Measurements from ENCODE around the gene SCNN1G. TPM values are rescaled to one million over a fixed set of nuclear protein-coding genes. Genes with fewer than 3 reads are reported as not detected.

Gene SCNN1G
- total RNA-seq, 1 experiment from 2014 or later = not detected

GRCh38 chr16:23214796-23215195 is 32.3 kb downstream of the SCNN1G start:
- H3K9ac ChIP-seq (ENCODE audit: low read length) = no peak overlapping the region
- no peaks in the 10 kb centered on the region for H3K36me3 ChIP-seq (ENCODE audit: control insufficient read depth in 1 of 2, insufficient read depth in 2 of 2, low read length in 2 of 2)
- RAD21 ChIA-PET (ENCODE audit: low non-redundant PET in 1 of 2, low total read pairs in 2 of 2, uncharacterized antibody in 2 of 2, unreplicated experiment in 2 of 2) = no interaction called here
- H3K4me1 ChIP-seq (ENCODE audit: control insufficient read depth in 1 of 2, insufficient read depth in 2 of 2, low read length in 2 of 2) = no peaks in the 10 kb centered on the region
- TF ChIP-seq SRF (IDR thresholded peaks at IDR 0.05; ENCODE audit: low read depth) = no peak
- no peak for TF ChIP-seq POLR2AphosphoS5 (IDR thresholded peaks at IDR 0.05; ENCODE audit: low read depth, low read length)
- TF ChIP-seq ZBTB33 (IDR thresholded peaks at IDR 0.05; ENCODE audit: extremely low read depth, insufficient replicate concordance, low read length) = no peak
- TF ChIP-seq CEBPB (IDR thresholded peaks at IDR 0.05; ENCODE audit: low read depth) = no peak
- H3K9me2 ChIP-seq (ENCODE audit: insufficient read depth) = no peaks in the 10 kb centered on the region
- no TSS peak for BruUV-seq (replicated peaks)
- POLR2A ChIA-PET = no interaction called here
- no peaks in the 10 kb centered on the region; the same call in 1 of the 2 replicates for H3K27me3 ChIP-seq (ENCODE audit: insufficient read depth, low read length)
- no peaks in the 10 kb centered on the region for H3K9me3 ChIP-seq (ENCODE audit: control insufficient read depth in 1 of 2, insufficient read depth in 1 of 2, low read depth in 1 of 2, low read length in 2 of 2)
- no peak for DNase-seq (ENCODE audit: low read depth, low spot score)
- H3K4me2 ChIP-seq (ENCODE audit: low read length) = no peak overlapping the region
- H4K20me1 ChIP-seq (ENCODE audit: insufficient read depth) = no peaks in the 10 kb centered on the region
- no peak overlapping the region for H2AFZ ChIP-seq (ENCODE audit: low read depth, low read length, poor library complexity, severe bottlenecking)
- intact Hi-C loops (cut with micrococcal nuclease) = no loop called here
- CTCF ChIA-PET = no interaction called here
- no peak for ATAC-seq
- H3K27ac ChIP-seq (ENCODE audit: low read depth, low read length) = no peak overlapping the region
- no peaks in the 10 kb centered on the region for H3K79me2 ChIP-seq (ENCODE audit: insufficient read depth, low read length)
- H3K4me3 ChIP-seq (replicated peaks in 1 of 2; ENCODE audit: low read depth in 1 of 2, low read length in 2 of 2) = no peak overlapping the region

- H3K9ac ChIP-seq (ENCODE audit: low read length) = no peak overlapping the region
- DNase-seq (ENCODE audit: low read depth, low spot score) (no peak), ATAC-seq (no peak)
- H3K9me3 ChIP-seq (ENCODE audit: control insufficient read depth in 1 of 2, insufficient read depth in 1 of 2, low read depth in 1 of 2, low read length in 2 of 2) = no peaks in the 10 kb centered on the region
- no peaks in the 10 kb centered on the region; the same call in 1 of the 2 replicates for H3K27me3 ChIP-seq (ENCODE audit: insufficient read depth, low read length)
- no peak overlapping the region for H3K4me2 ChIP-seq (ENCODE audit: low read length)
- no peaks in the 10 kb centered on the region for H3K9me2 ChIP-seq (ENCODE audit: insufficient read depth)
- no peak overlapping the region for H2AFZ ChIP-seq (ENCODE audit: low read depth, low read length, poor library complexity, severe bottlenecking)
- no peaks in the 10 kb centered on the region for H4K20me1 ChIP-seq (ENCODE audit: insufficient read depth)
- no peaks in the 10 kb centered on the region for H3K4me1 ChIP-seq (ENCODE audit: control insufficient read depth in 1 of 2, insufficient read depth in 2 of 2, low read length in 2 of 2)
- H3K4me3 ChIP-seq (replicated peaks in 1 of 2; ENCODE audit: low read depth in 1 of 2, low read length in 2 of 2) = no peak overlapping the region
- intact Hi-C loops (cut with micrococcal nuclease) = no loop called here
- H3K36me3 ChIP-seq (ENCODE audit: control insufficient read depth in 1 of 2, insufficient read depth in 2 of 2, low read length in 2 of 2) = no peaks in the 10 kb centered on the region
- no peaks in the 10 kb centered on the region for H3K79me2 ChIP-seq (ENCODE audit: insufficient read depth, low read length)
- BruUV-seq (replicated peaks) = no TSS peak
- ChIA-PET CTCF (no interaction called here), RAD21 (ENCODE audit: low non-redundant PET in 1 of 2, low total read pairs in 2 of 2, uncharacterized antibody in 2 of 2, unreplicated experiment in 2 of 2) (no interaction called here), POLR2A (no interaction called here)
- no peak overlapping the region for H3K27ac ChIP-seq (ENCODE audit: low read depth, low read length)
- TF ChIP-seq SP1 (IDR thresholded peaks at IDR 0.05; ENCODE audit: low read depth) (no peak), CBX3 (IDR thresholded peaks at IDR 0.05; ENCODE audit: low read depth) (no peak), EGR1 (IDR thresholded peaks at IDR 0.05; ENCODE audit: low read depth) (no peak), RAD21 (IDR thresholded peaks at IDR 0.05; ENCODE audit: low read depth) (no peak), POLR2A (IDR thresholded peaks at IDR 0.05; ENCODE audit: borderline replicate concordance, extremely low read depth, insufficient read depth, insufficient read length) (no peak), ZBTB33 (IDR thresholded peaks at IDR 0.05; ENCODE audit: extremely low read depth, insufficient replicate concordance, low read length) (no peak)
- TF ChIP-seq, protein P1, sequence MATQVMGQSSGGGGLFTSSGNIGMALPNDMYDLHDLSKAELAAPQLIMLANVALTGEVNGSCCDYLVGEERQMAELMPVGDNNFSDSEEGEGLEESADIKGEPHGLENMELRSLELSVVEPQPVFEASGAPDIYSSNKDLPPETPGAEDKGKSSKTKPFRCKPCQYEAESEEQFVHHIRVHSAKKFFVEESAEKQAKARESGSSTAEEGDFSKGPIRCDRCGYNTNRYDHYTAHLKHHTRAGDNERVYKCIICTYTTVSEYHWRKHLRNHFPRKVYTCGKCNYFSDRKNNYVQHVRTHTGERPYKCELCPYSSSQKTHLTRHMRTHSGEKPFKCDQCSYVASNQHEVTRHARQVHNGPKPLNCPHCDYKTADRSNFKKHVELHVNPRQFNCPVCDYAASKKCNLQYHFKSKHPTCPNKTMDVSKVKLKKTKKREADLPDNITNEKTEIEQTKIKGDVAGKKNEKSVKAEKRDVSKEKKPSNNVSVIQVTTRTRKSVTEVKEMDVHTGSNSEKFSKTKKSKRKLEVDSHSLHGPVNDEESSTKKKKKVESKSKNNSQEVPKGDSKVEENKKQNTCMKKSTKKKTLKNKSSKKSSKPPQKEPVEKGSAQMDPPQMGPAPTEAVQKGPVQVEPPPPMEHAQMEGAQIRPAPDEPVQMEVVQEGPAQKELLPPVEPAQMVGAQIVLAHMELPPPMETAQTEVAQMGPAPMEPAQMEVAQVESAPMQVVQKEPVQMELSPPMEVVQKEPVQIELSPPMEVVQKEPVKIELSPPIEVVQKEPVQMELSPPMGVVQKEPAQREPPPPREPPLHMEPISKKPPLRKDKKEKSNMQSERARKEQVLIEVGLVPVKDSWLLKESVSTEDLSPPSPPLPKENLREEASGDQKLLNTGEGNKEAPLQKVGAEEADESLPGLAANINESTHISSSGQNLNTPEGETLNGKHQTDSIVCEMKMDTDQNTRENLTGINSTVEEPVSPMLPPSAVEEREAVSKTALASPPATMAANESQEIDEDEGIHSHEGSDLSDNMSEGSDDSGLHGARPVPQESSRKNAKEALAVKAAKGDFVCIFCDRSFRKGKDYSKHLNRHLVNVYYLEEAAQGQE (IDR thresholded peaks at IDR 0.05; ENCODE audit: low read depth) = no peak
- TF ChIP-seq, protein P2, sequence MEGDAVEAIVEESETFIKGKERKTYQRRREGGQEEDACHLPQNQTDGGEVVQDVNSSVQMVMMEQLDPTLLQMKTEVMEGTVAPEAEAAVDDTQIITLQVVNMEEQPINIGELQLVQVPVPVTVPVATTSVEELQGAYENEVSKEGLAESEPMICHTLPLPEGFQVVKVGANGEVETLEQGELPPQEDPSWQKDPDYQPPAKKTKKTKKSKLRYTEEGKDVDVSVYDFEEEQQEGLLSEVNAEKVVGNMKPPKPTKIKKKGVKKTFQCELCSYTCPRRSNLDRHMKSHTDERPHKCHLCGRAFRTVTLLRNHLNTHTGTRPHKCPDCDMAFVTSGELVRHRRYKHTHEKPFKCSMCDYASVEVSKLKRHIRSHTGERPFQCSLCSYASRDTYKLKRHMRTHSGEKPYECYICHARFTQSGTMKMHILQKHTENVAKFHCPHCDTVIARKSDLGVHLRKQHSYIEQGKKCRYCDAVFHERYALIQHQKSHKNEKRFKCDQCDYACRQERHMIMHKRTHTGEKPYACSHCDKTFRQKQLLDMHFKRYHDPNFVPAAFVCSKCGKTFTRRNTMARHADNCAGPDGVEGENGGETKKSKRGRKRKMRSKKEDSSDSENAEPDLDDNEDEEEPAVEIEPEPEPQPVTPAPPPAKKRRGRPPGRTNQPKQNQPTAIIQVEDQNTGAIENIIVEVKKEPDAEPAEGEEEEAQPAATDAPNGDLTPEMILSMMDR (IDR thresholded peaks at IDR 0.05 in 2 of 3, conservative IDR thresholded peaks at IDR 0.05 in 1 of 3; ENCODE audit: borderline replicate concordance in 1 of 3, insufficient read depth in 1 of 3, low read depth in 2 of 3, low read length in 2 of 3) = no peak
Measured at GRCh38 chr16:23215435-23215834, 32.9 kb downstream of the SCNN1G start.

Data from HCT116 (cell line).